NB4 (cell line): ENCODE data around the gene PDE9A.

Source experiments
- DNase-seq: peaks from one replicate; pipeline ENCODE4 v3.0.0; 2010; ENCODE audit warnings: low read depth
- H3K4me3 ChIP-seq: one replicate; pipeline ENCODE4 v1.5.1; 2011; ENCODE audit warnings: mild to moderate bottlenecking, low read depth, low read length, moderate library complexity
- MYC ChIP-seq: IDR thresholded peaks from 2 replicates; pipeline ENCODE4 v1.6.1; 2011; ENCODE audit warnings: low read depth, low read length
- POLR2A ChIP-seq: IDR thresholded peaks from 2 replicates; pipeline ENCODE4 v1.6.1; 2011; ENCODE audit warnings: mild to moderate bottlenecking; ENCODE audit not compliant: insufficient read length; ENCODE audit errors: extremely low read depth
- TF ChIP-seq, protein P1 (sequence below): IDR thresholded peaks from 2 replicates; pipeline ENCODE4 v1.6.1; 2011; ENCODE audit warnings: low read depth, low read length
- TF ChIP-seq, protein P2 (sequence below): IDR thresholded peaks from one replicate; pipeline ENCODE4 v1.5.1; 2012; ENCODE audit warnings: low read depth, low read length

PDE9A gene

DNA sequence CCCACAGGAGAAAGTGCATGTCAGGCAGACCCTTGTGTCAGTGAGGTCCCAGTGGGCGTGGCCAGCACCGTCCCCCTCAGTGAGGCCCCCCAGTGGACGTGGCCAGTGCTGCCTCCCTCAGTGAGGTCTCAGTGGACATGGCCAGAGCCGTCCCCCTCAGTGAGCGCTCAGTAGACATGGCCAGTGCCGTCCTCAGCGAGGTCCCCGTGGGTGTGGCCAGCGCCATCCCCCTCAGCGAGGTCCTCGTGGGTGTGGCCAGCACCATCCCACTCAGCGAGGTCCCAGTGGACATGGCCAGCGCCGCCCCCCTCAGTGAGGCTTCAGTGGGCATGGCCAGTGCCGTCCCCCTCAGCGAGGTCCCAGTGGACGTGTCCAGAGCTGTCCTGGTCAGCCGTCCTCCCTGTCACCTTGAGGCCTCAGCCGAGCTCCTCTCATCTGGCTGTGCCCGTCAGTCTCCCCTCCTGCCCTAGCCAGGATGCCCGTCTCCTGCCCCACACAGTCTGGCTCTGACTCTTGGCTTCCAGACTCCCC is 35.5 kb downstream of the PDE9A start:
- DNase-seq, result no peak
- H3K4me3 ChIP-seq, result no peak overlapping the region
- TF ChIP-seq MYC, result no peak

DNA sequence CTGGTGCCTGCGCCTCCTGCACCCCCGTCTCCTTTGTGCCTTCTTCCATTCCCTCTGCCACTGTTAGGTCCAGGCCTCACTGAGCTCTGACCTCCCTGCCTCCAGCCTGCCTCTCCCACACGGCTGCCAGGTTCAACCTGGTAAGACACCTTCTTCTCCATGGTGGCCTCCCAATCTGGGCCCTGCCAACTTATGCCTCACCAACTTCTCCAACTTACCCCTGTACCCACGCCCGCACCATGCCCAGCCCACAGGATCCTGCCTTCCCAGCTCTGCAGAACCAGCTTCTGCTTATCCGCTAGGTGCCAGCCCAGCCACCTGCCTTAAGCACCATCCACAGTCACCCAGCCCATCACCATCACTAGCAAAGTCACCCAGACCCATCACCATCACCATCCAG is 37.2 kb downstream of the PDE9A start:
- TF ChIP-seq, protein P1, sequence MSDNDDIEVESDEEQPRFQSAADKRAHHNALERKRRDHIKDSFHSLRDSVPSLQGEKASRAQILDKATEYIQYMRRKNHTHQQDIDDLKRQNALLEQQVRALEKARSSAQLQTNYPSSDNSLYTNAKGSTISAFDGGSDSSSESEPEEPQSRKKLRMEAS, result no peak
- TF ChIP-seq, protein P2, sequence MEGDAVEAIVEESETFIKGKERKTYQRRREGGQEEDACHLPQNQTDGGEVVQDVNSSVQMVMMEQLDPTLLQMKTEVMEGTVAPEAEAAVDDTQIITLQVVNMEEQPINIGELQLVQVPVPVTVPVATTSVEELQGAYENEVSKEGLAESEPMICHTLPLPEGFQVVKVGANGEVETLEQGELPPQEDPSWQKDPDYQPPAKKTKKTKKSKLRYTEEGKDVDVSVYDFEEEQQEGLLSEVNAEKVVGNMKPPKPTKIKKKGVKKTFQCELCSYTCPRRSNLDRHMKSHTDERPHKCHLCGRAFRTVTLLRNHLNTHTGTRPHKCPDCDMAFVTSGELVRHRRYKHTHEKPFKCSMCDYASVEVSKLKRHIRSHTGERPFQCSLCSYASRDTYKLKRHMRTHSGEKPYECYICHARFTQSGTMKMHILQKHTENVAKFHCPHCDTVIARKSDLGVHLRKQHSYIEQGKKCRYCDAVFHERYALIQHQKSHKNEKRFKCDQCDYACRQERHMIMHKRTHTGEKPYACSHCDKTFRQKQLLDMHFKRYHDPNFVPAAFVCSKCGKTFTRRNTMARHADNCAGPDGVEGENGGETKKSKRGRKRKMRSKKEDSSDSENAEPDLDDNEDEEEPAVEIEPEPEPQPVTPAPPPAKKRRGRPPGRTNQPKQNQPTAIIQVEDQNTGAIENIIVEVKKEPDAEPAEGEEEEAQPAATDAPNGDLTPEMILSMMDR, result no peak
- TF ChIP-seq POLR2A, result no peak
- no peak for DNase-seq
- H3K4me3 ChIP-seq, result no peak overlapping the region

DNA sequence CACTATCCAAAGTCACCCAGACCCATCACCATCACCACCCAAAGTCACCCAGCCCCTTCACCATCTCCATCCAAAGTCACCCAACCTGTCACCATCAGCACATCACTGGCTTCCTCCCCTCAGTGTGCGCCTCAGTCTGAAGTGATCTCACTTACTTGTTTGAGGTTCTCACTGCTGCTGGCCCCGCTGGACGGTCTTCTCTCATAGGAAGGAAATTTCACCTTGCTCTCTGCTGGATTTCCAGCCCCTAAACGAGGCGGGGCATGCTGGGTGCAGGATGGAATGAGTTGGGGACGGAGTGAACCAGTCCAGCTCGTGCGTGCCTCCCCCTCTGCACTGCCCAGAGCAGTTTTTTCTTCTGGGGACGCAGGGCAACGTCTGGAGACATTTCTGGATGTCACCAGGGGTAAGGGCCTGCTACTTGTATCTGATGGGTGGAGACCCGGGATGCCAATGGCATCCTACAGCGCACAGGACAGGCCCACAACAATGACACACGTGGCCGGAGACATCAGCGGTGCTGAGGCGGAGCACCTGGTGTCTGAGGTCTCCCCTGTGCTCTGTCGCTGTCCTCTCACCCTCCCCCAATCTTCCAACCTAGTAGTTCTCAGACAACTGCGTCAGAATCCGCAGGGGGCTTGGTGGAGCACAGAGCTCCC is 38.6 kb downstream of the PDE9A start:
- H3K4me3 ChIP-seq, result no peak overlapping the region
- no peak for DNase-seq
- TF ChIP-seq, protein P2, result no peak
- TF ChIP-seq, protein P1, result no peak
- TF ChIP-seq POLR2A (no peak), MYC (no peak)

DNA sequence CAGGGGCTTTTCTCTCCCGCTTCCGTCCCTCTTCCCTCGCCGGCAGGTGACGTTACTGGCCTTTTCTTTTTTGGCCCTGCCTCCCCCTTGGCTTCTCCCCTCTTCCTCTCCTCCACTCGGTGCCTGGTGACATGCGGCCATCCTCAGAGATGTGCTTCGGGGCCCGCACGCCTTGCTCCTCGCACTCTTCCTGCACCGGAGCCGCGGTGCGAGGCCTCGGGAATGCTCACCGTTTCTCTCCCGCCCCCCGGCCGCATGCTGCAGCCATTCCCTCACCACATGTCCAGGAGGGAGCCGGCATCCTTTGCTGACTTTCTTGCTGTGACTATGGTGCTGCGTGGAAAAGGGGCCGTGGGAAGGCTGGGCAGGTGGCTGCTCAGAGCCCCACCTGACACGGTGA is 39.3 kb downstream of the PDE9A start:
- DNase-seq, result no peak
- no peak overlapping the region for H3K4me3 ChIP-seq
- TF ChIP-seq POLR2A, result no peak
- TF ChIP-seq, protein P1, result no peak
- TF ChIP-seq MYC, result no peak
- TF ChIP-seq, protein P2, result no peak

DNA sequence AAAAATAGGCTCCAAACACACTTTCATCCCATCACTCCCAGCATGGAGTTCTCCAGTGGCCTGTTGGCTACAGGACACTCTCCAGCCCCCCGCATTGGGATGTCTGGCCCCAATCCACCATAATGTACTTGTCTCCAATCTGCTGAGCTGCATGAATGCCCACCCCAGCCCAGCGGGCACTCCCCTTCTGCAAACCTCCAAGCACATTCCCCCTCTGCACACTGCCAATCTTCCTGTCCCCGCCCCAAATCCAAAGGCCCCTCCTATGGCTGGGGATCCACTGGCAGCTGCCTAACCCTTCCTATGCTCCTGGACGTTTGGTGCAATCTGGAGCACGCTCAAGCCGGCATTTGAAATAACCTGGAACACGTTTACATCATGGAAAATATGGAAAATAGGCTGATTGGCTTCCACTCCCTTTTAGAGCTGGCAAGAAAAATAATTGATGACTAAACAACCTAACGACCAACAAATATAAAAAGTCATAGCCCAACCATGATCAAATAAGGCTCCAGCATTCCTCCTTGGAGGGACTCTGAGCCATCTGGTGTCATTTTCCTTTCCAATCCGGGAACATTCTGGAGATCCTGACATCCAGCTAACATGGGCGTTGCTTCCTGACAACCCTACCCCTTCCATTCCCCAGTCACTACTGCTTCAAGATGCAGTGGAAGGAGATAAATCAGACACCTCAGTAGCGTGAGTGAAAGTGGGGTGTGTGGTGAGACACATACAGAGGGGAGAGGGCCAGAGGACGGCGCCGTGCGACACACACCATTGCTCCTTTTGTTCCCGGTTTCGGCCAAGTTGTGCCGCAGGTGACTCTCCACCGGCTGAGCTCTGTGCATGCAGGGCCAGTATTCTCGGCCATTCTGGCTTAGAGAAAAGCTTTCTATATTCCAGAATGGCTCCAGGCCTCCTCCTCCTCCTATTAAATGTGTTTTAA is 41.6 kb downstream of the PDE9A start:
- no peak for TF ChIP-seq MYC
- TF ChIP-seq, protein P2, result no peak
- TF ChIP-seq, protein P1, result no peak
- H3K4me3 ChIP-seq, result no peak overlapping the region
- no peak for DNase-seq

DNA sequence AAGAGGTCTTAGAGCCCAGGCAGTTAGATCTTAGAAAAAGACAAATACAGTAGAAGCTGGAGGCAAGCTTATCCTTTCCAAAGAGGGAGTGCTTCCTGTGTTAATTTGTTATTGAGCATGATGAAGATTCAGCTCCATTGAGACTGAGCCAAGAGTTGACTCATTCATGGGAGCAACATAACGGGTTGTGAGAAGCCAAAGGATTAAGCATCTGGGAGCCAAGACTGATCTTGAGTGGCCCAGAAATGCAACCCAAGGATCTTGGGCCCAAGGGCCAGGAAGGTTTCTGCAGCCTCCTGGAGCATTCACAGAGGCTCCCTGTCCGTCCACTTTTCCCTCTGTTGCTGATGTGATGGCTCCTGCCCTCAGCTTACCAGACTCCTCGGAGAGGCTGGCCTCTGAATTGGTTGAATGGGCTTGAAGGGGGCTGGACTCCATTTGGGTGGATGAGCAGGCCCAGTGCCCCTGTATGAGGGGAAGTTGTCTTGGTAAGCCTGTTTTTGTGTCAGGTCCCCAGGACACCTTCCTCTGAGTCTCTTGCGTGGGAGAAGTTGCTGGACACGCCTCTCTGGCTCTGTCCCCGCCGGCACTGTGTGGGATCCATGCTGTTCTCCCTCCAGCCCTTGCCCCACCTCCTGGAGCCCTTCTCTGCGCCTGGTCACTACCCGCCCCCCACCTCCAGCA is 42.4 kb downstream of the PDE9A start:
- DNase-seq, result no peak
- TF ChIP-seq, protein P1, result no peak
- TF ChIP-seq, protein P2, result no peak
- TF ChIP-seq POLR2A, result no peak
- TF ChIP-seq MYC, result no peak
- no peak overlapping the region for H3K4me3 ChIP-seq
